Ishikawa (cell line): ENCODE results near the gene PPM1J.

Source experiments
- CREB1 ChIP-seq: IDR thresholded peaks from 2 replicates; pipeline ENCODE4 v1.6.1; 2012; ENCODE audit warnings: low read depth
- FOXM1 ChIP-seq: IDR thresholded peaks from 2 replicates; pipeline ENCODE4 v1.6.1; 2012; ENCODE audit warnings: low read depth, borderline replicate concordance
- TCF12 ChIP-seq: IDR thresholded peaks from 2 replicates; pipeline ENCODE4 v1.6.1; 2012; ENCODE audit warnings: low read depth
- YY1 ChIP-seq: IDR thresholded peaks from 2 replicates; pipeline ENCODE4 v1.6.1; 2012; ENCODE audit warnings: low read depth
- TF ChIP-seq, protein P1 (sequence below): IDR thresholded peaks from 2 replicates; pipeline ENCODE4 v1.6.1; 2012
- TF ChIP-seq, protein P2 (sequence below): IDR thresholded peaks from 2 replicates; pipeline ENCODE4 v1.6.1; 2012; ENCODE audit warnings: low read depth, mild to moderate bottlenecking

DNA sequence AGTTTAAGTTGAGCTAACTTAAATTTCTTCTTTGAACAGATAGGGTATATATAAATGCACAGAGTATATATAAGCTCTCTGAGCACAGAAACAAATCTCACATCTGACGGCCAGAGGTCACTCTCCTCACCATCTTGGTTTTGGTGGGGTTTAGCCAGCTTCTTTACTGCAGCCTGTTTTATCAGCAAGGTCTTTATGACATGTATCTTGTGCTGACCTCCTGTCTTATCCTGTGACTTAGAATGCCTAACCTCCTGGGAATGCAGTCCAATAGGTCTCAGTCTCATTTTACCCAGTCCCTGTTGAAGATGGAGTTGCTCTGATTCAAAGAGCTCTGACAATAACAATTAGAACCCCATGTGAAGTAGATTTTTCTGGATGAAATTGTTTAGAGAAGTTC lies 42.3 kb downstream of the PPM1J start:
- TF ChIP-seq TCF12: no peak
- TF ChIP-seq CREB1: no peak
- TF ChIP-seq, protein P1, sequence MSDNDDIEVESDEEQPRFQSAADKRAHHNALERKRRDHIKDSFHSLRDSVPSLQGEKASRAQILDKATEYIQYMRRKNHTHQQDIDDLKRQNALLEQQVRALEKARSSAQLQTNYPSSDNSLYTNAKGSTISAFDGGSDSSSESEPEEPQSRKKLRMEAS: no peak
- TF ChIP-seq, protein P2, sequence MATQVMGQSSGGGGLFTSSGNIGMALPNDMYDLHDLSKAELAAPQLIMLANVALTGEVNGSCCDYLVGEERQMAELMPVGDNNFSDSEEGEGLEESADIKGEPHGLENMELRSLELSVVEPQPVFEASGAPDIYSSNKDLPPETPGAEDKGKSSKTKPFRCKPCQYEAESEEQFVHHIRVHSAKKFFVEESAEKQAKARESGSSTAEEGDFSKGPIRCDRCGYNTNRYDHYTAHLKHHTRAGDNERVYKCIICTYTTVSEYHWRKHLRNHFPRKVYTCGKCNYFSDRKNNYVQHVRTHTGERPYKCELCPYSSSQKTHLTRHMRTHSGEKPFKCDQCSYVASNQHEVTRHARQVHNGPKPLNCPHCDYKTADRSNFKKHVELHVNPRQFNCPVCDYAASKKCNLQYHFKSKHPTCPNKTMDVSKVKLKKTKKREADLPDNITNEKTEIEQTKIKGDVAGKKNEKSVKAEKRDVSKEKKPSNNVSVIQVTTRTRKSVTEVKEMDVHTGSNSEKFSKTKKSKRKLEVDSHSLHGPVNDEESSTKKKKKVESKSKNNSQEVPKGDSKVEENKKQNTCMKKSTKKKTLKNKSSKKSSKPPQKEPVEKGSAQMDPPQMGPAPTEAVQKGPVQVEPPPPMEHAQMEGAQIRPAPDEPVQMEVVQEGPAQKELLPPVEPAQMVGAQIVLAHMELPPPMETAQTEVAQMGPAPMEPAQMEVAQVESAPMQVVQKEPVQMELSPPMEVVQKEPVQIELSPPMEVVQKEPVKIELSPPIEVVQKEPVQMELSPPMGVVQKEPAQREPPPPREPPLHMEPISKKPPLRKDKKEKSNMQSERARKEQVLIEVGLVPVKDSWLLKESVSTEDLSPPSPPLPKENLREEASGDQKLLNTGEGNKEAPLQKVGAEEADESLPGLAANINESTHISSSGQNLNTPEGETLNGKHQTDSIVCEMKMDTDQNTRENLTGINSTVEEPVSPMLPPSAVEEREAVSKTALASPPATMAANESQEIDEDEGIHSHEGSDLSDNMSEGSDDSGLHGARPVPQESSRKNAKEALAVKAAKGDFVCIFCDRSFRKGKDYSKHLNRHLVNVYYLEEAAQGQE: no peak
- TF ChIP-seq FOXM1: no peak
- TF ChIP-seq YY1: no peak
